Adrenal gland (tissue), 5 donors: Measurements from ENCODE around the gene LYAR.

ENCODE experiments used
- CTCF ChIP-seq, 6 experiments: fragments of 450-650 bp in 4 of 6; fragments of 200-600 bp in 2 of 6; sonication (generic) in 1 of 6; IDR thresholded peaks; 1 replicate in 5 of 6; 2 replicates in 1 of 6; pipeline versions ENCODE4 v1.5.1 to v1.8.0; 2016 to 2021; ENCODE audit warnings: antibody characterized with exemption in 6 of 6, mild to moderate bottlenecking in 2 of 6, moderate library complexity in 1 of 6
- POLR2A ChIP-seq, 2 donors: fragments of 450-650 bp; IDR thresholded peaks; one replicate each; pipeline ENCODE4 v1.6.1; 2017; ENCODE audit warnings: antibody characterized with exemption in 2 of 2, mild to moderate bottlenecking in 2 of 2, moderate library complexity in 1 of 2
- donor health status: DM: no; HTN: no; CAD: no.

GRCh38 chr4:4245172-4245571, 44.8 kb downstream of the LYAR start:
- TF ChIP-seq CTCF (IDR thresholded peaks at IDR 0.05), result no peak
- TF ChIP-seq POLR2A (IDR thresholded peaks at IDR 0.05), result no peak
